ENCODE results near the gene TMEM200B.

Gene TMEM200B

GRCh38 chr1:29077155-29077554, 46.5 kb downstream of the TMEM200B start:
- Histone ChIP-seq H3K4me1 (ENCODE audit: control insufficient read depth in 1 of 2, insufficient read depth in 1 of 2, low read depth in 1 of 2, low read length in 1 of 2) (no peaks in the 10 kb centered on the region), H3K36me3 (peaks cover 48% of the 10 kb centered on the region), H3K9me3 (no peaks in the 10 kb centered on the region), H3K27me3 (no peaks in the 10 kb centered on the region), H3K27ac (no peak overlapping the region), H3K4me3 (ENCODE audit: low read depth in 1 of 2, low read length in 1 of 2) (no peak overlapping the region)
- TF ChIP-seq, protein P1, sequence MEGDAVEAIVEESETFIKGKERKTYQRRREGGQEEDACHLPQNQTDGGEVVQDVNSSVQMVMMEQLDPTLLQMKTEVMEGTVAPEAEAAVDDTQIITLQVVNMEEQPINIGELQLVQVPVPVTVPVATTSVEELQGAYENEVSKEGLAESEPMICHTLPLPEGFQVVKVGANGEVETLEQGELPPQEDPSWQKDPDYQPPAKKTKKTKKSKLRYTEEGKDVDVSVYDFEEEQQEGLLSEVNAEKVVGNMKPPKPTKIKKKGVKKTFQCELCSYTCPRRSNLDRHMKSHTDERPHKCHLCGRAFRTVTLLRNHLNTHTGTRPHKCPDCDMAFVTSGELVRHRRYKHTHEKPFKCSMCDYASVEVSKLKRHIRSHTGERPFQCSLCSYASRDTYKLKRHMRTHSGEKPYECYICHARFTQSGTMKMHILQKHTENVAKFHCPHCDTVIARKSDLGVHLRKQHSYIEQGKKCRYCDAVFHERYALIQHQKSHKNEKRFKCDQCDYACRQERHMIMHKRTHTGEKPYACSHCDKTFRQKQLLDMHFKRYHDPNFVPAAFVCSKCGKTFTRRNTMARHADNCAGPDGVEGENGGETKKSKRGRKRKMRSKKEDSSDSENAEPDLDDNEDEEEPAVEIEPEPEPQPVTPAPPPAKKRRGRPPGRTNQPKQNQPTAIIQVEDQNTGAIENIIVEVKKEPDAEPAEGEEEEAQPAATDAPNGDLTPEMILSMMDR (IDR thresholded peaks at IDR 0.05) = no peak
